ENCODE data around the gene RAB37.

Gene RAB37

DNA sequence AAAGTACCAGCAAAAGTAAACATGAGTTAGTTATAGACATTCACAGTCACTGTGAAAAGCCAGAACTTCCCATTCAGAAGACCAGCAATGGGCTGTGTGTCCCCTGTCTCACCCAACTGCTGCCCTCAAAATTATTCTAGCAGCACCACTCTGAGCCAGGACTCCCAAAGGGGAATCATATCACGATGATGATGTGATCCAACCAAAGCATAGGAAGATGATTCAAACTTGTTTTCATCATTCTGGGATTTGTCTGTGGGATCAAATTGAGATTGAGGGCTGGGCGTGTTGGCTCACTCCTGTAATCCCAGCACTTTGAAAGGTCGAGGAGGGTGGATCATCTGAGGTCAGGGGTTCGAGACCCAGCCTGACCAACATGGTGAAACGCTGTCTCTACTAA is 45.5 kb downstream of the RAB37 start:
- TF ChIP-seq, protein P1, sequence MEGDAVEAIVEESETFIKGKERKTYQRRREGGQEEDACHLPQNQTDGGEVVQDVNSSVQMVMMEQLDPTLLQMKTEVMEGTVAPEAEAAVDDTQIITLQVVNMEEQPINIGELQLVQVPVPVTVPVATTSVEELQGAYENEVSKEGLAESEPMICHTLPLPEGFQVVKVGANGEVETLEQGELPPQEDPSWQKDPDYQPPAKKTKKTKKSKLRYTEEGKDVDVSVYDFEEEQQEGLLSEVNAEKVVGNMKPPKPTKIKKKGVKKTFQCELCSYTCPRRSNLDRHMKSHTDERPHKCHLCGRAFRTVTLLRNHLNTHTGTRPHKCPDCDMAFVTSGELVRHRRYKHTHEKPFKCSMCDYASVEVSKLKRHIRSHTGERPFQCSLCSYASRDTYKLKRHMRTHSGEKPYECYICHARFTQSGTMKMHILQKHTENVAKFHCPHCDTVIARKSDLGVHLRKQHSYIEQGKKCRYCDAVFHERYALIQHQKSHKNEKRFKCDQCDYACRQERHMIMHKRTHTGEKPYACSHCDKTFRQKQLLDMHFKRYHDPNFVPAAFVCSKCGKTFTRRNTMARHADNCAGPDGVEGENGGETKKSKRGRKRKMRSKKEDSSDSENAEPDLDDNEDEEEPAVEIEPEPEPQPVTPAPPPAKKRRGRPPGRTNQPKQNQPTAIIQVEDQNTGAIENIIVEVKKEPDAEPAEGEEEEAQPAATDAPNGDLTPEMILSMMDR (IDR thresholded peaks at IDR 0.05; ENCODE audit: low read depth, low read length): no peak
- TF ChIP-seq, protein P2, sequence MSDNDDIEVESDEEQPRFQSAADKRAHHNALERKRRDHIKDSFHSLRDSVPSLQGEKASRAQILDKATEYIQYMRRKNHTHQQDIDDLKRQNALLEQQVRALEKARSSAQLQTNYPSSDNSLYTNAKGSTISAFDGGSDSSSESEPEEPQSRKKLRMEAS (IDR thresholded peaks at IDR 0.05; ENCODE audit: low read depth, low read length): no peak
- TF ChIP-seq MYC (IDR thresholded peaks at IDR 0.05; ENCODE audit: low read depth, low read length) (no peak), POLR2A (IDR thresholded peaks at IDR 0.05; ENCODE audit: extremely low read depth, insufficient read length) (no peak)
- DNase-seq (ENCODE audit: low read depth): no peak
- no peak overlapping the region for H3K4me3 ChIP-seq (ENCODE audit: low read depth, low read length)

DNA sequence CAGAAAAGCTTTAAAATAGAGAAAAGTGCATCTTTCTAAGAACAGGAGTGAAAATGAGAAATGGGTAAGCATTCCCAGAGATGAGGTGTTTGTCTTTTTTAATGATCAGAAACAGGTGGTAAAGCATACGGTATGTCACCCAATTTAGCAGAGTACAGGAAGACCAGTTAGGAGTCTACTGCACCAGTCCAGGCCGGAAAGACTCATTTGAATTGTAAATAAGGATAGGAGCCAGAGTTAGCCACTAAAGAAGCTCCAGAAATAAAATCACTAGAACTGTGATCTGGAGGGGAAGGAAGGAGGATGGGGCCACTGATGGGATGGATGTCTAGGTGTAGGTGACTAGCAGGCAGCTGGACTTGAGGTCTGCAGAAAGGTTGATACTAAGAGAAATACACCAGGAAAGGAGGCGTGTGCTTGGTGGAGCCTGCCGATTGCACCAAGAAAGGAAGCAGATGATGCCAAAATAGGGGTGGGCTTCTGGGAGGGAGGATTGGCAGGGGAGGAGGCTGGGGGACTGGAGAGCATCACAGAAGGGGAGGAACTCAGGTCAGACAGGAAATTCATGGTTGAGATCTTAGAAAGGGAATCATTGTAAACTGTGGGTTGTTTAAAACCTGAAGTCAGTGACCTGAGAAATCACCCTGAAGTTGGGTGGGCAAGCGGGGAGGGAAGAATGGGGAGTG is 47.2 kb downstream of the RAB37 start:
- no peak overlapping the region for H3K4me3 ChIP-seq (ENCODE audit: low read depth, low read length)
- DNase-seq (ENCODE audit: low read depth): no peak
- TF ChIP-seq, protein P1 (IDR thresholded peaks at IDR 0.05; ENCODE audit: low read depth, low read length): no peak
- TF ChIP-seq MYC (IDR thresholded peaks at IDR 0.05; ENCODE audit: low read depth, low read length): no peak
- TF ChIP-seq, protein P2 (IDR thresholded peaks at IDR 0.05; ENCODE audit: low read depth, low read length): no peak
- no peak for TF ChIP-seq POLR2A (IDR thresholded peaks at IDR 0.05; ENCODE audit: extremely low read depth, insufficient read length)

DNA sequence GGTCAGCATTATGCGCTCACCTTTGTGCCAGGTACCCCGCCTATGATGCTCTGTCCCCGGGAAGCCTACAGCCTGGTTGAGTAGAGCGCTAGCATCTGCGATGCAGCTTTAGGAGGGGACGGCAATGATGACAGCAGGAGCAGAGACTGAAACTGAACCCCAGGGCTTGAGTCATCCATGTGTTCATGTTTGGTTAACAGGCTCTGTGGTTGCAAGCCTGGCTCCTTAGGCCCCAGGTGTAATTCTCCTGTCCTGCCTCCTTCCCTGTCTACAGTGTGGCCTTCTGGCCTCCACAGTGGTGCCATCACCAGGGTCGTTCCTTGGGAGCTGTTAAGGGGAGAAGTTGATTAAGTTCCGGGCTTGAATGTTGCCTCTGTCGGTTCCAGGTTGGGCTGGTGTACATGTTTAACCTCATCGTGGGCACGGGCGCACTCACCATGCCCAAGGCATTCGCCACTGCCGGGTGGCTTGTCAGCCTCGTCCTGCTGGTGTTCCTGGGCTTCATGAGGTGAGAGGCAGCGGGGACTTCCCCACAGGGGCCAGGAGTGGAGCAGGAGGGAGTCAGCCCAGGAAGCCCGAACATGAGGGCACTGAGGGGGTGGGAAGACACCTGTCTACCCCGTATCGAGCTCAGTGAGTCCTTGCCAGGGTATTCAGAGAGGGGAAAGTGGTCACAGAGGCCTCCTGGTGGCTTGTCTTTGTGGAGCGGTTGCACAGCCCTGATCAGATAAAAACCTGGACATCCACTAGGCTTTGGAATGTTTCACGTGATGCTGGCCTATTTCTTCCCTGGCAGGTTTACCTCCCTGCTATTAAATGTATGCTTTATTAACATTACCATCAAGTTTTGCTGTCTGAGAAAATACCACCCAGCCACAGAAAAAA is 48.3 kb downstream of the RAB37 start:
- H3K4me3 ChIP-seq (ENCODE audit: low read depth, low read length): no peak overlapping the region
- DNase-seq (ENCODE audit: low read depth): no peak
- TF ChIP-seq, protein P1 (IDR thresholded peaks at IDR 0.05; ENCODE audit: low read depth, low read length): peak; percentile 2
- no peak for TF ChIP-seq POLR2A (IDR thresholded peaks at IDR 0.05; ENCODE audit: extremely low read depth, insufficient read length)

DNA sequence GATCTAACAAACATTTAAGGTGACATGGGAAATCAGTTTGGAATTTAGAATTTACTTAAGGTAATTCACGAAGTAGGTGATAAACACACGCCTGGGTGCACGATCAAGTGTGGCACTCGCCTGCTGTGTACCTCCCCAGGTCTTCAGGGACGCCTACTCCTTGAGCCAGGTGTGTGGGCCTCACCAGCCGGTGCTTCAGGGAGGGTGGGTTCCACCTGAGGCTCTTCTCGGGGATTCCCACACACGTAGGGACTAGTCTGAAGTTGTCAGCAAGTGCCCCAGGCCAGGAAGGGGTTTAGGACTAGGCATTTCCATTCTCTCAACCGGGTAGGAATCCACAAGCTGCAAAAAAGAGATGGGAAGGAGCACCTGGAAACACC is 48.9 kb downstream of the RAB37 start:
- TF ChIP-seq, protein P1 (IDR thresholded peaks at IDR 0.05; ENCODE audit: low read depth, low read length): no peak
- TF ChIP-seq, protein P2 (IDR thresholded peaks at IDR 0.05; ENCODE audit: low read depth, low read length): no peak
- TF ChIP-seq POLR2A (IDR thresholded peaks at IDR 0.05; ENCODE audit: extremely low read depth, insufficient read length): no peak
- TF ChIP-seq MYC (IDR thresholded peaks at IDR 0.05; ENCODE audit: low read depth, low read length): no peak
- no peak for DNase-seq (ENCODE audit: low read depth)
- no peak overlapping the region for H3K4me3 ChIP-seq (ENCODE audit: low read depth, low read length)

DNA sequence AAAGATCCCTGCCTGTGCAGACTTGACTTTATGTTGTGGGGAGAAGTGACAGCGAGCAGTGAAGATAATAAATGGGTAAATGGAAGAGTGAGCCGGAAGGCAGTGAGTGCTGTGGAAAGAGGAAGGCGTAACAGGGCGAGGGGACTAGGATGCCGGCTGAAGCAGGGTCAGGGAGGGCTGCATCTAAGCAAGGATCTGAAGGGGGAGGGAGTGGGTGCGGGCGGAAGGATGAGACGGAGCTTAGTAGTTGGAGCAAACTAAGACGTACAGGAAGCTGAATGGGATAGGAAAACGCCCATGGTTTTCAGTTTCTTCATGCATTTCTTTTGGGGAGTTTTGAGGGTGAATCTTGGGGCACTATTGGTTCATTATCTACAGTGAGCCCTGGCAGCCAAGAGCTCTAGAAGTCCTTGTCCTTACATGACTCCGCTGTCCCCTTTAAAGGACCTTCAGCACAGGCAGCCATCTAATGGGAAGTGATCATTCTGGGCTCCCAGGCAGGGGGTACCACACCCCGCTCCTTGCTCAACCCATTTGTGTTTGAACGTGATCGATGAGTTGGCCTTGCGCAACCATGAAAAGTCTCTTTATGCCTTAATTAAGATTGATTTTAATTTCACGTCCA is 49.5 kb downstream of the RAB37 start:
- TF ChIP-seq, protein P1 (IDR thresholded peaks at IDR 0.05; ENCODE audit: low read depth, low read length): no peak
- TF ChIP-seq, protein P2 (IDR thresholded peaks at IDR 0.05; ENCODE audit: low read depth, low read length): no peak
- TF ChIP-seq POLR2A (IDR thresholded peaks at IDR 0.05; ENCODE audit: extremely low read depth, insufficient read length) (no peak), MYC (IDR thresholded peaks at IDR 0.05; ENCODE audit: low read depth, low read length) (no peak)
- no peak overlapping the region for H3K4me3 ChIP-seq (ENCODE audit: low read depth, low read length)
- no peak for DNase-seq (ENCODE audit: low read depth)

Measured in NB4 (cell line).